HFFc6 (cell line): ENCODE data around the gene SYF2. TPM values are rescaled to one million over a fixed set of nuclear protein-coding genes. Genes with fewer than 3 reads are reported as not detected.
"Not testable (repeated sequence)": the region's sequence is repeated elsewhere in the genome, so short reads cannot be mapped to it uniquely, and the experiment has no call there.

Experiments
- DNase-seq: peaks from one replicate; pipeline ENCODE4 v3.0.0-alpha.2; 2018
- H3K27ac Mint-ChIP-seq: 2 replicates; pipeline ENCODE4 v1.8.0; 2020; ENCODE audit warnings: mild to moderate bottlenecking, mixed read lengths
- H3K27me3 Mint-ChIP-seq: 2 replicates; pipeline ENCODE4 v1.8.0; 2021; ENCODE audit warnings: mild to moderate bottlenecking, moderate library complexity, mixed read lengths; ENCODE audit not compliant: insufficient read depth
- H3K36me3 Mint-ChIP-seq: 2 replicates; pipeline ENCODE4 v1.8.0; 2021; ENCODE audit warnings: low read depth, mixed read lengths
- H3K4me1 Mint-ChIP-seq: 2 replicates; pipeline ENCODE4 v1.8.0; 2020; ENCODE audit warnings: low read depth, mixed read lengths
- H3K4me3 Mint-ChIP-seq: 2 replicates; pipeline ENCODE4 v1.8.0; 2020; ENCODE audit warnings: mild to moderate bottlenecking, moderate library complexity, mixed read lengths
- H3K9me3 Mint-ChIP-seq: 2 replicates; pipeline ENCODE4 v1.8.0; 2020; ENCODE audit warnings: mild to moderate bottlenecking, mixed read lengths
- total RNA-seq, 6 experiments: library from RNA; stranded (reverse); fragmentation: NEBNext Ultra II Directional; extraction: Animal tissue kit (Norgen Biotek cat#: 25700); gene quantifications; 2 replicates in 1 of 6; 3 replicates in 5 of 6; pipeline ENCODE4 v1.2.3, GENCODE V29; 2021
- TF ChIP-seq, protein P1 (sequence below): fragments of 200-600 bp; sonication (generic); IDR thresholded peaks from 2 replicates; pipeline ENCODE4 v1.5.0; 2021; ENCODE audit warnings: antibody characterized with exemption, mild to moderate bottlenecking

SYF2 gene
- total RNA-seq, 6 experiments from 2014 or later: 30.7 to 44.1 (median 34.4) TPM

DNA sequence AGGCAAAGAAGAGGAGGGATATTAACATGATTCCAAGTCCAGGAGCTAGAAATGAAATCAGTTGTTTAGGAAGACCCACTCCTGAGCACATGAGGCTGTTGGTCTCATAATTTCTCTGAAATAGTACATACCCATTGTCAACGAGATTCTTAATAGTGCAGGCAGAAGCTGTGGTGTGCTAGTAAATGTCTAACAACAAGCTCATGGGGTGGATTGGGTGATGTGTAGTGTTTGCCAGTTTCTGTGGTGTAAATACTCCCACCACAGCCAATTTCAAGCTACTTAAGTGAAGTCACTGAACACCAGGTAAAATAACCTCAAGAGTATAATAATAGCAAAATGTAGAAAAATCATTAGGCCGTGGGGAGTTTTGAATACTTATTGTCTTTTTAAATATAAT lies 42.0 kb downstream of the SYF2 start:
- no peaks in the 10 kb centered on the region for H3K4me1 Mint-ChIP-seq
- TF ChIP-seq, protein P1, sequence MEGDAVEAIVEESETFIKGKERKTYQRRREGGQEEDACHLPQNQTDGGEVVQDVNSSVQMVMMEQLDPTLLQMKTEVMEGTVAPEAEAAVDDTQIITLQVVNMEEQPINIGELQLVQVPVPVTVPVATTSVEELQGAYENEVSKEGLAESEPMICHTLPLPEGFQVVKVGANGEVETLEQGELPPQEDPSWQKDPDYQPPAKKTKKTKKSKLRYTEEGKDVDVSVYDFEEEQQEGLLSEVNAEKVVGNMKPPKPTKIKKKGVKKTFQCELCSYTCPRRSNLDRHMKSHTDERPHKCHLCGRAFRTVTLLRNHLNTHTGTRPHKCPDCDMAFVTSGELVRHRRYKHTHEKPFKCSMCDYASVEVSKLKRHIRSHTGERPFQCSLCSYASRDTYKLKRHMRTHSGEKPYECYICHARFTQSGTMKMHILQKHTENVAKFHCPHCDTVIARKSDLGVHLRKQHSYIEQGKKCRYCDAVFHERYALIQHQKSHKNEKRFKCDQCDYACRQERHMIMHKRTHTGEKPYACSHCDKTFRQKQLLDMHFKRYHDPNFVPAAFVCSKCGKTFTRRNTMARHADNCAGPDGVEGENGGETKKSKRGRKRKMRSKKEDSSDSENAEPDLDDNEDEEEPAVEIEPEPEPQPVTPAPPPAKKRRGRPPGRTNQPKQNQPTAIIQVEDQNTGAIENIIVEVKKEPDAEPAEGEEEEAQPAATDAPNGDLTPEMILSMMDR: no peak

GRCh38 chr1:25187904-25188303 lies 44.4 kb downstream of the SYF2 start:
- H3K36me3 Mint-ChIP-seq, H3K4me3 Mint-ChIP-seq: not testable (repeated sequence)

More for the DNA sequence above, 42.0 kb downstream of the SYF2 start:
- Mint-ChIP-seq H3K36me3 (no peaks in the 10 kb centered on the region), H3K9me3 (no peaks in the 10 kb centered on the region), H3K4me3 (no peak overlapping the region), H3K27ac (no peak overlapping the region), H3K27me3 (peaks cover 34% of the 10 kb centered on the region)
- DNase-seq: no peak

DNA sequence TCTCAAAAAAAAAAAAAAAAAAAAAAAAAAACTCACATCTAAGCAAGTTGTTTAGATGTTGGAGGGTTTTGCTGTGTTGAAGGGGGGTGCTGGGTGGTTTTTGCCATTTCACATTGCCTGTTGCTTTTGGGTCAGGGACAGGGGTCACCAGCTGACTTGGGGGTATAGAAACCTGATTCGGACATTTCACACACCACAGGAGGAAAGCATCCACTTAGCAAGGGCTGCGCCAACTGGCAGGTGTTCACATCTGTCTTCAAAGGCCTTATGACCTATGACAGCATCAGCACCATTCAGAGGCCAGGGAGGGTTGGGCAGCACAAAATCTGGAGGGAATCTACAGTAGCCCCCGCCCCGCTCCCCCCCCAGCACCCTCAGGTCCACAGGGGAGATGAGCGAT lies 45.2 kb downstream of the SYF2 start:
- TF ChIP-seq, protein P1: no peak
- peaks cover 10% of the 10 kb centered on the region for H3K4me1 Mint-ChIP-seq
- H3K9me3 Mint-ChIP-seq: no peaks in the 10 kb centered on the region
- DNase-seq: no peak
- no peak overlapping the region for H3K4me3 Mint-ChIP-seq
- H3K27me3 Mint-ChIP-seq: peaks cover 25% of the 10 kb centered on the region
- no peak overlapping the region for H3K27ac Mint-ChIP-seq
- H3K36me3 Mint-ChIP-seq: no peaks in the 10 kb centered on the region

More at GRCh38 chr1:25187904-25188303, 44.4 kb downstream of the SYF2 start:
- peaks cover 29% of the 10 kb centered on the region for H3K27me3 Mint-ChIP-seq
- not testable (repeated sequence) for H3K9me3 Mint-ChIP-seq, DNase-seq, H3K27ac Mint-ChIP-seq, H3K4me1 Mint-ChIP-seq

- H3K36me3 Mint-ChIP-seq: no peaks in the 10 kb centered on the region
- DNase-seq: no peak
- H3K9me3 Mint-ChIP-seq: no peaks in the 10 kb centered on the region
- no peak overlapping the region for H3K27ac Mint-ChIP-seq
- TF ChIP-seq, protein P1: no peak
- peaks cover 26% of the 10 kb centered on the region for H3K27me3 Mint-ChIP-seq
- H3K4me3 Mint-ChIP-seq: no peak overlapping the region
- peaks cover 10% of the 10 kb centered on the region for H3K4me1 Mint-ChIP-seq
These were observed 45.9 kb downstream of the SYF2 start for GRCh38 chr1:25186161-25187007.

GRCh38 chr1:25185409-25186160 lies 46.7 kb downstream of the SYF2 start:
- Mint-ChIP-seq H3K36me3 (no peaks in the 10 kb centered on the region), H3K4me1 (peaks cover 10% of the 10 kb centered on the region), H3K9me3 (no peaks in the 10 kb centered on the region), H3K27ac (no peak overlapping the region), H3K27me3 (peaks cover 20% of the 10 kb centered on the region), H3K4me3 (no peak overlapping the region)
- TF ChIP-seq, protein P1: no peak
- no peak for DNase-seq
